ENCODE measurements around the gene ENOX1. TPM values are rescaled to one million over a fixed set of nuclear protein-coding genes. Genes with fewer than 3 reads are reported as not detected.

ENOX1 gene
- total RNA-seq, 6 experiments from 2014 or later = 0.50 to 3.2 (median 0.64) TPM

GRCh38 chr13:43206838-43207237 is 579.9 kb downstream of the ENOX1 start:
- Mint-ChIP-seq H3K4me3 (no peak overlapping the region), H3K36me3 (ENCODE audit: low read depth) (0 out of 2 replicates have a peak, but pooled peaks cover 7% of the 10 kb centered on the region), H3K9me3 (peaks cover 8% of the 10 kb centered on the region; the same call in 1 of the 2 replicates), H3K27me3 (ENCODE audit: insufficient read depth) (no peaks in the 10 kb centered on the region; the same call in 1 of the 2 replicates), H3K27ac (no peak overlapping the region), H3K4me1 (ENCODE audit: low read depth) (peaks cover 11% of the 10 kb centered on the region)
- DNase-seq = no peak
- no peak for TF ChIP-seq CTCF (IDR thresholded peaks at IDR 0.05)

GRCh38 chr13:43205416-43205815 is 581.4 kb downstream of the ENOX1 start:
- Mint-ChIP-seq H3K4me3 (no peak overlapping the region), H3K36me3 (ENCODE audit: low read depth) (0 out of 2 replicates have a peak, but pooled peaks cover 7% of the 10 kb centered on the region), H3K27ac (no peak overlapping the region), H3K4me1 (ENCODE audit: low read depth) (peaks cover 11% of the 10 kb centered on the region), H3K9me3 (peaks cover 8% of the 10 kb centered on the region; the same call in 1 of the 2 replicates), H3K27me3 (ENCODE audit: insufficient read depth) (no peaks in the 10 kb centered on the region)
- DNase-seq = no peak
- no peak for TF ChIP-seq CTCF (IDR thresholded peaks at IDR 0.05)

- Mint-ChIP-seq H3K27ac (no peak overlapping the region), H3K4me3 (no peak overlapping the region), H3K27me3 (ENCODE audit: insufficient read depth) (no peaks in the 10 kb centered on the region), H3K4me1 (ENCODE audit: low read depth) (peaks cover 11% of the 10 kb centered on the region), H3K9me3 (peaks cover 8% of the 10 kb centered on the region; the same call in 1 of the 2 replicates), H3K36me3 (ENCODE audit: low read depth) (0 out of 2 replicates have a peak, but pooled peaks cover 7% of the 10 kb centered on the region)
- TF ChIP-seq CTCF (IDR thresholded peaks at IDR 0.05) = no peak
- no peak for DNase-seq
These were observed 582.2 kb downstream of the ENOX1 start for GRCh38 chr13:43204591-43204990.

- no peak for DNase-seq
- peaks cover 11% of the 10 kb centered on the region for H3K4me1 Mint-ChIP-seq (ENCODE audit: low read depth)
- H3K36me3 Mint-ChIP-seq (ENCODE audit: low read depth) = 0 out of 2 replicates have a peak, but pooled peaks cover 7% of the 10 kb centered on the region
- peaks cover 8% of the 10 kb centered on the region; the same call in 1 of the 2 replicates for H3K9me3 Mint-ChIP-seq
- H3K4me3 Mint-ChIP-seq = no peak overlapping the region
- H3K27me3 Mint-ChIP-seq (ENCODE audit: insufficient read depth) = 0 out of 2 replicates have a peak, but pooled peaks cover 6% of the 10 kb centered on the region
- H3K27ac Mint-ChIP-seq = no peak overlapping the region
- TF ChIP-seq CTCF (IDR thresholded peaks at IDR 0.05) = no peak
These were observed 583.0 kb downstream of the ENOX1 start for GRCh38 chr13:43203781-43204180.

- Mint-ChIP-seq H3K36me3 (ENCODE audit: low read depth) (0 out of 2 replicates have a peak, but pooled peaks cover 7% of the 10 kb centered on the region), H3K4me1 (ENCODE audit: low read depth) (peaks cover 5% of the 10 kb centered on the region; the same call in 1 of the 2 replicates), H3K27me3 (ENCODE audit: insufficient read depth) (peaks cover 15% of the 10 kb centered on the region; the same call in 1 of the 2 replicates), H3K4me3 (no peak overlapping the region), H3K9me3 (peaks cover 8% of the 10 kb centered on the region; the same call in 1 of the 2 replicates), H3K27ac (no peak overlapping the region)
- DNase-seq = no peak
- TF ChIP-seq CTCF (IDR thresholded peaks at IDR 0.05) = no peak
These were observed 586.0 kb downstream of the ENOX1 start for GRCh38 chr13:43200736-43201135.
